GM19043 (cell line): Measurements from ENCODE around the gene MTX1.

Experiments used
- ATAC-seq: cut with Tn5 transposase; IDR thresholded peaks from one replicate; pipeline ENCODE4 v1.9.1; 2021; ENCODE audit warnings: low read depth; ENCODE audit not compliant: unreplicated experiment

Gene MTX1

GRCh38 chr1:155254714-155255242 is 46.3 kb downstream of the MTX1 start:
- no peak for ATAC-seq

- ATAC-seq: peak; percentile 65
These were observed 46.9 kb downstream of the MTX1 start, which contains the start of gene ENTREP3 for GRCh38 chr1:155255243-155256007. Gene ENTREP3, minus strand, starts transcription at chr1:155255483. Its CDS starts 606 bp downstream, at chr1:155254877.

GRCh38 chr1:155256058-155256852 is 47.8 kb downstream of the MTX1 start:
- no peak for ATAC-seq

- no peak for ATAC-seq
These were observed 51.8 kb downstream of the MTX1 start for GRCh38 chr1:155260276-155260675.

GRCh38 chr1:155261493-155261851 is 53.0 kb downstream of the MTX1 start:
- no peak for ATAC-seq

- ATAC-seq: peak; percentile 97
These were observed 53.6 kb downstream of the MTX1 start, which contains the start of gene SCAMP3 for GRCh38 chr1:155261852-155262673. Gene SCAMP3, minus strand, starts transcription at chr1:155262360. Its CDS starts 209 bp downstream, at chr1:155262151.

- ATAC-seq: no peak
These were observed 54.6 kb downstream of the MTX1 start for GRCh38 chr1:155263067-155263466.
